AG04449 (cell line): ENCODE measurements around the gene CDH7.

Source experiments
- CTCF ChIA-PET: fragments of 350-600 bp; formaldehyde crosslinking; extraction: SDS; loops from one replicate; lab custom pipeline; 2021; ENCODE audit warnings: antibody characterized with exemption; lab: Yijun Ruan, JAX
- POLR2A ChIA-PET: fragments of 400-600, 350-600 bp; formaldehyde crosslinking; extraction: SDS; loops from one replicate; lab custom pipeline; 2020; ENCODE audit warnings: antibody characterized with exemption, inconsistent platforms; lab: Yijun Ruan, JAX
- DNase-seq: peaks from one replicate; pipeline ENCODE4 v3.0.0-alpha.2; 2010; ENCODE audit warnings: low read depth, low spot score
- H3K4me3 ChIP-seq: 2 replicates; pipeline ENCODE4 v1.5.1; 2011; ENCODE audit warnings: low read depth, mild to moderate bottlenecking, control low read depth, low read length
- TF ChIP-seq, protein P1 (sequence below): IDR thresholded peaks from one replicate; pipeline ENCODE4 v1.5.1; 2011; ENCODE audit warnings: mild to moderate bottlenecking, moderate library complexity, low read length, control low read depth, inconsistent platforms; ENCODE audit not compliant: insufficient read depth; ENCODE audit errors: missing control alignments

The CDH7 gene

DNA sequence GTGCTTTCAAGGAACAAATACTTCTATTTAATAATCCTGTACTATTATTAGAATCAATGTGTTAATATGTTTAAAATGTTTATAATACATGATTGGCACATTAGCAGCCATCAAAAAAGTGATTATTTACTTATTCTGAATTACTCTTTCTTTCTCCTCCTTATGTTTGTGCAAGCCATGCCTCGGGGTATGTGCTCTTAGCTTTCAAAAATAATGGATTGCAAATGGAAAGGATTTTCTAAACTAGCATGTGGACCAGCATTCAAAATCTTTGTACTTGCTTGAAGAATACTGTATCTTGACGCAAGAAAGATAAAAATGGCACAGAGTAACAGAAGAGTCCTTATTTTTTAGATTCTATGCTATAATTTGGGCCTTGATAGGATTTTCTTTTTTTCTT lies 156.5 kb downstream of the CDH7 start:
- ChIA-PET POLR2A (no interaction called here), CTCF (no interaction called here)
- DNase-seq, result no peak
- no peak overlapping the region for H3K4me3 ChIP-seq
- TF ChIP-seq, protein P1, sequence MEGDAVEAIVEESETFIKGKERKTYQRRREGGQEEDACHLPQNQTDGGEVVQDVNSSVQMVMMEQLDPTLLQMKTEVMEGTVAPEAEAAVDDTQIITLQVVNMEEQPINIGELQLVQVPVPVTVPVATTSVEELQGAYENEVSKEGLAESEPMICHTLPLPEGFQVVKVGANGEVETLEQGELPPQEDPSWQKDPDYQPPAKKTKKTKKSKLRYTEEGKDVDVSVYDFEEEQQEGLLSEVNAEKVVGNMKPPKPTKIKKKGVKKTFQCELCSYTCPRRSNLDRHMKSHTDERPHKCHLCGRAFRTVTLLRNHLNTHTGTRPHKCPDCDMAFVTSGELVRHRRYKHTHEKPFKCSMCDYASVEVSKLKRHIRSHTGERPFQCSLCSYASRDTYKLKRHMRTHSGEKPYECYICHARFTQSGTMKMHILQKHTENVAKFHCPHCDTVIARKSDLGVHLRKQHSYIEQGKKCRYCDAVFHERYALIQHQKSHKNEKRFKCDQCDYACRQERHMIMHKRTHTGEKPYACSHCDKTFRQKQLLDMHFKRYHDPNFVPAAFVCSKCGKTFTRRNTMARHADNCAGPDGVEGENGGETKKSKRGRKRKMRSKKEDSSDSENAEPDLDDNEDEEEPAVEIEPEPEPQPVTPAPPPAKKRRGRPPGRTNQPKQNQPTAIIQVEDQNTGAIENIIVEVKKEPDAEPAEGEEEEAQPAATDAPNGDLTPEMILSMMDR, result no peak

DNA sequence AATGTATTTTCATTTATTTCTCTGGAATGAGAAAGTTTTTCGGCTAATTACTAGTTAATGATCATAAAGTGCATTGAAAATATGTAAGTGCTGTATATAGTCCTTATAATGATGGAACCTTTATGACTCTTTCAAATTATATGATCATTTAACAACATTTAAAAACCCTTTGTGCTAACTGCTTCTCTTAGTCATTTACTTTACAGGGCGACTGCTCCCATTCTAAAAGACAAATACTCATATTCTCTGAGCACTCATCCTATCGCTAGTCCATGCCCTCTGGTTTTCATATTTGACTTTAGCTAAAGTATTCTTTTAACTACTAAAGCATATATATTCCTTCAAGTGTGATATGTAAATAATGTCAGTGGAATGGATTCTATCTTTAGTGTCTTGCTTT lies 168.2 kb downstream of the CDH7 start:
- ChIA-PET POLR2A (no interaction called here), CTCF (no interaction called here)
- DNase-seq, result no peak
- TF ChIP-seq, protein P1, result no peak
- no peak overlapping the region for H3K4me3 ChIP-seq

DNA sequence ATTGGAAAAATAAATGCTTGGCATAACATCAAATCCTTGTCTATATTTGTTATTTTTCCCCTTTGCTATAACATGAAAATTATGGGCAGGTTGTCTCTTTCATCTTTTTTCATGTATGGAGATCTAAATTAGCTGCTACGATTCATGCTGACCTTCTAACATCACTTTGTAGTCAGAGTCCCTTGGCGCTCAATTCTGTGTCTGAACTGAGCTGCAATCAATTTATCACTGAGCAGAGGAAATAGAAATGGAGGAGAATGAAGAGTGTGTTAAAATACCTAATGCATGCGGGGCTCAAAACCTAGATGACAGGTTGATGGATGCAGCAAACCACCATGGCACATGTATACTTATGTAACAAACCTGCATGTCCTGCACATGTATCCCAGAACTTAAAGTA lies 168.9 kb downstream of the CDH7 start:
- no peak for DNase-seq
- POLR2A ChIA-PET, result no interaction called here
- no peak overlapping the region for H3K4me3 ChIP-seq
- TF ChIP-seq, protein P1, result no peak
- CTCF ChIA-PET, result no interaction called here

DNA sequence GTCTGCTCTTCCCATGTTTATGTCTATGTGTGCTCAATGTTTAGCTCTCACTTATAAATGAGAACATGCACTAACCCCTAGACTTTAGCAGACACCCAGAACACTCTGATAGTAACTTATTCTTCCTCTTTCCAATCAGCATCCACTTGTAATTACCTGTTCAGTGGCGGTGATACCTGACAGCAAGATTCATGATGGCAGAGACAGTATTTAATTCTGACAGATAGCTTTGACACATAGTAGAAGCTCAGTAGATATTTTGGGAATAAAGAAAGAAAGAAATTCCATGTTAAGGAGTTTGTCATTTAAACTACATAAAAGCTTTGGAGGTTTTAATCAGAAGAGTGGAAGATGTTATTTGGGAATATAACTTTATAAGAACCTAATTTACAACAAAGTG lies 171.3 kb downstream of the CDH7 start:
- TF ChIP-seq, protein P1, result no peak
- POLR2A ChIA-PET, result no interaction called here
- H3K4me3 ChIP-seq, result no peak overlapping the region
- CTCF ChIA-PET, result no interaction called here
- no peak for DNase-seq

DNA sequence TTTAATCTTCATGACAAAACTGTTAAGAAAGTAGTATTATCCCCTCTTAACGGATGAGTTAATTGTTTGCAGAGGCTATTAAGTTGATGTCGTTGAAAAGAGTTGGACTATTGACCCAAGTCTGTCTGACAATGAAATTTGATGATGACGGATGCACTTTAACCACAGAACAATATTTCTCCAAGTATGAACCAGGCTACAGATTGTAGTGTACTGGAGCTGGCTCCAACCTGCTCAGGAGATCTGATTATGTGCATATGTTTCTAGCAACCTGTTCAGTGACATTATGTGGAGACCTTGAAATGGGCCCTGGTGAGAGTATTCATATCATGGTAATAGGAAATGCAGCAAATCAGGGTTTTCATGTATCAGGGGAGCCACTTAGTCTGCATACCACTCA lies 174.1 kb downstream of the CDH7 start:
- CTCF ChIA-PET, result no interaction called here
- TF ChIP-seq, protein P1, result no peak
- no peak overlapping the region for H3K4me3 ChIP-seq
- DNase-seq, result no peak
- POLR2A ChIA-PET, result no interaction called here

DNA sequence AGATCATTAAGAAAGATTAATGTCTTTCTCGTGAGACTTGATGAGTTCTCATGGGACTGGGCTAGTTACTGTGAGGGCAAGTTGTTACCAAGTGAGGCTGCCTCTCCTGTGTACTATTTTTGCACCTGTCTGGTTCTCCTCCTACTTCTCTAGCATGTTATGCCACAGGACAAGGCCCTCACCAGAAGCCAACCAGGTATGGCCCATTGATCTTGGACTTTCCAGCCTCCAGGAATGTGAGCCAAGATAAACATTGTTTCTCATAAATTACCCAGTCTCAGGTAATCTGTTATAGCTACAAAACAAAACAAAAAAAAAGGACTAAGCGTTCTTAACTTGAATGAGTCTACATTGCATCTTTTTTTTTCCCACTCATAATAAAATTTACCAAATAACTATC lies 184.1 kb downstream of the CDH7 start:
- POLR2A ChIA-PET, result no interaction called here
- CTCF ChIA-PET, result no interaction called here
- TF ChIP-seq, protein P1, result no peak

DNA sequence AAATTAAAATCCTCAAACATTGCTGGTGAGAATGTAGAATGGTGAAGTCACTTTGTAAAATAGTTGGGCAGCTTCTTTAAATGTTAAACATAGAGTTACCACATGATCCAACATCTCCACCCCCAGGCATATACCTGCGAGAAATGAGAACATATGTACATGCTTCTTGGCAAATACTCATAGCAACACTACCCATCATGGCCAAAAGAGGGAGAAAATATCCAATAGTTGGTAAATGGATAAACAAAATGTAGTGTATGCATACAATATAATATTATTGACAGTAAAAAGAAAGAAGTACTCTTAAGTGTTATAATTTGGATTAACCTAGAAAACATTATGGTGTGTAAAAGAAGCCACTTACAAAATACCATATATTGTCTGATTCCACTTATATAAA lies 185.9 kb downstream of the CDH7 start:
- H3K4me3 ChIP-seq, result no peak overlapping the region
- no peak for DNase-seq
- ChIA-PET CTCF (no interaction called here), POLR2A (no interaction called here)
- TF ChIP-seq, protein P1, result no peak

More for the DNA sequence above, 184.1 kb downstream of the CDH7 start:
- no peak overlapping the region for H3K4me3 ChIP-seq
- no peak for DNase-seq
